Gastrocnemius medialis (tissue), 4 donors: ENCODE results near the gene PRDM5.

ENCODE experiments used
- CTCF ChIP-seq, 5 experiments: fragments of 450-650 bp in 3 of 5; fragments of 200-600 bp in 2 of 5; sonication (generic) in 2 of 5; IDR thresholded peaks in 4 of 5; conservative IDR thresholded peaks in 1 of 5; 1 replicate in 4 of 5; 2 replicates in 1 of 5; pipeline ENCODE4 v1.5.1; 2016 to 2019; ENCODE audit warnings: antibody characterized with exemption in 5 of 5, mild to moderate bottlenecking in 3 of 5, moderate library complexity in 3 of 5
- POLR2A ChIP-seq, 2 donors: fragments of 450-650 bp; IDR thresholded peaks; one replicate each; pipeline ENCODE4 v1.6.1; 2017; ENCODE audit warnings: antibody characterized with exemption in 2 of 2, mild to moderate bottlenecking in 2 of 2, moderate library complexity in 2 of 2

DNA sequence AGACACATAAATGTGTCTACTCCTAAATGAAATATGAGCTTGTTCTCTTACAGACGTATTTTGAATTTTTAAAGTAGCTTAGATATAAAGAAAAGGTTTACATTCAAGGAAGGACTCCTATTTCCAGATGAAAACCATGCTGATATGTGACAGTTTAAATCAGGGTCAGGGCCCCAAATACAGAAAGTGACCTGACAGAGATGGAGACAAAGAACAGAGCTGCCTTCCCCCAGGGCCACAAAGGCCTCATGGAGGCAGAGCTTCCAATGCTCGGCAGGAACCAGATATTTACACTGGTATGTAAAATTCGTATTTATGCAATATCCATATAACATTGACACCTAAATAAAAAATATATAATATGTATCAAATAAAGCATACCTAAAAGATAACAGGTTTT is 124.0 kb downstream of the PRDM5 start:
- no peak for TF ChIP-seq CTCF (IDR thresholded peaks at IDR 0.05 in 4 of 5, conservative IDR thresholded peaks at IDR 0.05 in 1 of 5)
- TF ChIP-seq POLR2A (IDR thresholded peaks at IDR 0.05) = no peak
